Neural progenitor cell (in vitro differentiated cells): Measurements from ENCODE around the gene POLN. TPM values are rescaled to one million over a fixed set of nuclear protein-coding genes. Genes with fewer than 3 reads are reported as not detected.

Experiments used
- DNase-seq: peaks from one replicate; pipeline ENCODE4 v3.0.0-alpha.2; 2016; ENCODE audit warnings: low spot score
- H2AFZ ChIP-seq: fragments of 200-600 bp; sonication (generic); replicated peaks from 2 replicates; pipeline ENCODE4 v1.6.1; 2016; ENCODE audit warnings: antibody characterized with exemption
- H3F3A ChIP-seq: fragments of 200-600 bp; sonication (generic); 2 replicates; pipeline ENCODE4 v1.6.1; 2016; ENCODE audit warnings: antibody characterized with exemption, low read depth
- H3K27ac ChIP-seq: fragments of 200-600 bp; sonication (generic); 2 replicates; pipeline ENCODE4 v1.5.1; 2016; ENCODE audit warnings: mild to moderate bottlenecking
- H3K27me3 ChIP-seq: fragments of 200-600 bp; sonication (generic); 2 replicates; pipeline ENCODE4 v1.6.1; 2016; ENCODE audit warnings: mild to moderate bottlenecking, moderate library complexity
- H3K36me3 ChIP-seq: fragments of 200-600 bp; sonication (generic); 2 replicates; pipeline ENCODE4 v1.5.1; 2016
- H3K4me1 ChIP-seq: fragments of 200-600 bp; sonication (generic); 2 replicates; pipeline ENCODE4 v1.6.1; 2016; ENCODE audit warnings: mixed run types
- H3K4me2 ChIP-seq: fragments of 200-600 bp; sonication (generic); 2 replicates; pipeline ENCODE4 v1.6.1; 2016
- H3K4me3 ChIP-seq: fragments of 200-600 bp; sonication (generic); 2 replicates; pipeline ENCODE4 v1.5.1; 2016
- H3K79me2 ChIP-seq: fragments of 200-600 bp; sonication (generic); 2 replicates; pipeline ENCODE4 v1.6.1; 2016; ENCODE audit warnings: low read depth
- H3K9ac ChIP-seq: fragments of 200-600 bp; sonication (generic); 2 replicates; pipeline ENCODE4 v1.6.1; 2016
- H3K9me3 ChIP-seq: fragments of 200-600 bp; sonication (generic); 2 replicates; pipeline ENCODE4 v1.5.1; 2016; ENCODE audit warnings: low read depth
- H4K20me1 ChIP-seq: fragments of 200-600 bp; sonication (generic); 2 replicates; pipeline ENCODE4 v1.6.1; 2016; ENCODE audit warnings: low read depth
- H3K27ac Mint-ChIP-seq: 3 replicates; pipeline ENCODE4 v1.8.0; 2021; ENCODE audit warnings: mixed read lengths
- H3K27me3 Mint-ChIP-seq: 2 replicates; pipeline ENCODE4 v1.8.0; 2022; ENCODE audit warnings: low read depth, mild to moderate bottlenecking, inconsistent platforms, moderate library complexity, mixed read lengths; ENCODE audit not compliant: insufficient read depth
- H3K36me3 Mint-ChIP-seq: 3 replicates; pipeline ENCODE4 v1.8.0; 2021; ENCODE audit warnings: mixed read lengths
- H3K4me1 Mint-ChIP-seq: 3 replicates; pipeline ENCODE4 v1.8.0; 2021; ENCODE audit warnings: mixed read lengths
- H3K4me3 Mint-ChIP-seq: 3 replicates; pipeline ENCODE4 v1.8.0; 2021; ENCODE audit warnings: mild to moderate bottlenecking, moderate library complexity, mixed read lengths
- H3K9me3 Mint-ChIP-seq: 3 replicates; pipeline ENCODE4 v1.8.0; 2020; ENCODE audit warnings: mixed read lengths
- EZH2 ChIP-seq: fragments of 200-600 bp; sonication (generic); IDR thresholded peaks from 2 replicates; pipeline ENCODE4 v1.6.1; 2017; ENCODE audit warnings: antibody characterized with exemption, mild to moderate bottlenecking, moderate library complexity
- EZH2phosphoT487 ChIP-seq: fragments of 200-600 bp; sonication (generic); IDR thresholded peaks from 2 replicates; pipeline ENCODE4 v1.6.1; 2017; ENCODE audit warnings: antibody characterized with exemption
- total RNA-seq: library from RNA; depleted of rRNA; stranded (reverse); fragments of >200 nt; gene quantifications from 2 replicates; pipeline ENCODE4 v1.2.3, GENCODE V29; 2015; ENCODE audit warnings: low replicate concordance
- TF ChIP-seq, protein P1 (sequence below): fragments of 200-600 bp; sonication (generic); IDR thresholded peaks from 2 replicates; pipeline ENCODE4 v1.5.1; 2017; ENCODE audit warnings: antibody characterized with exemption, mild to moderate bottlenecking

POLN gene
- total RNA-seq, 1 donor from 2014 or later, result 1.7 TPM

- no peaks in the 10 kb centered on the region for H3K36me3 ChIP-seq
- H3K79me2 ChIP-seq, result no peaks in the 10 kb centered on the region
- no peak for DNase-seq
- no peak overlapping the region for H3K27ac ChIP-seq
- H3F3A ChIP-seq, result peaks cover 8% of the 10 kb centered on the region
- Mint-ChIP-seq H3K4me1 (peaks cover 23% of the 10 kb centered on the region), H3K27ac (no peak overlapping the region), H3K36me3 (no peaks in the 10 kb centered on the region), H3K27me3 (peaks cover 5% of the 10 kb centered on the region), H3K9me3 (no peaks in the 10 kb centered on the region), H3K4me3 (no peak overlapping the region)
- H3K9ac ChIP-seq, result no peak overlapping the region
- TF ChIP-seq EZH2phosphoT487 (no peak), EZH2 (no peak)
- TF ChIP-seq, protein P1, sequence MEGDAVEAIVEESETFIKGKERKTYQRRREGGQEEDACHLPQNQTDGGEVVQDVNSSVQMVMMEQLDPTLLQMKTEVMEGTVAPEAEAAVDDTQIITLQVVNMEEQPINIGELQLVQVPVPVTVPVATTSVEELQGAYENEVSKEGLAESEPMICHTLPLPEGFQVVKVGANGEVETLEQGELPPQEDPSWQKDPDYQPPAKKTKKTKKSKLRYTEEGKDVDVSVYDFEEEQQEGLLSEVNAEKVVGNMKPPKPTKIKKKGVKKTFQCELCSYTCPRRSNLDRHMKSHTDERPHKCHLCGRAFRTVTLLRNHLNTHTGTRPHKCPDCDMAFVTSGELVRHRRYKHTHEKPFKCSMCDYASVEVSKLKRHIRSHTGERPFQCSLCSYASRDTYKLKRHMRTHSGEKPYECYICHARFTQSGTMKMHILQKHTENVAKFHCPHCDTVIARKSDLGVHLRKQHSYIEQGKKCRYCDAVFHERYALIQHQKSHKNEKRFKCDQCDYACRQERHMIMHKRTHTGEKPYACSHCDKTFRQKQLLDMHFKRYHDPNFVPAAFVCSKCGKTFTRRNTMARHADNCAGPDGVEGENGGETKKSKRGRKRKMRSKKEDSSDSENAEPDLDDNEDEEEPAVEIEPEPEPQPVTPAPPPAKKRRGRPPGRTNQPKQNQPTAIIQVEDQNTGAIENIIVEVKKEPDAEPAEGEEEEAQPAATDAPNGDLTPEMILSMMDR, result no peak
- no peaks in the 10 kb centered on the region for H4K20me1 ChIP-seq
- H3K4me3 ChIP-seq, result no peak overlapping the region
- H3K9me3 ChIP-seq, result no peaks in the 10 kb centered on the region
- no peak overlapping the region for H3K4me2 ChIP-seq
- H2AFZ ChIP-seq, result peak overlapping the region; percentile 72
- no peaks in the 10 kb centered on the region for H3K27me3 ChIP-seq
- peaks cover 19% of the 10 kb centered on the region for H3K4me1 ChIP-seq
Measured at GRCh38 chr4:2268357-2269205, 26.7 kb upstream of the POLN start.

- Histone ChIP-seq H3K27ac (no peak overlapping the region), H3K27me3 (no peaks in the 10 kb centered on the region), H4K20me1 (no peaks in the 10 kb centered on the region), H3F3A (peaks cover 15% of the 10 kb centered on the region), H2AFZ (no peak overlapping the region), H3K9ac (no peak overlapping the region), H3K4me1 (peaks cover 26% of the 10 kb centered on the region), H3K79me2 (no peaks in the 10 kb centered on the region), H3K9me3 (no peaks in the 10 kb centered on the region), H3K4me3 (no peak overlapping the region), H3K36me3 (no peaks in the 10 kb centered on the region), H3K4me2 (no peak overlapping the region)
- H3K36me3 Mint-ChIP-seq, result no peaks in the 10 kb centered on the region
- peaks cover 7% of the 10 kb centered on the region for H3K27me3 Mint-ChIP-seq
- H3K4me3 Mint-ChIP-seq, result no peak overlapping the region
- TF ChIP-seq, protein P1, result no peak
- TF ChIP-seq EZH2phosphoT487 (no peak), EZH2 (no peak)
- no peak for DNase-seq
- H3K9me3 Mint-ChIP-seq, result no peaks in the 10 kb centered on the region
- H3K27ac Mint-ChIP-seq, result no peak overlapping the region
- H3K4me1 Mint-ChIP-seq, result peaks cover 25% of the 10 kb centered on the region
Measured at GRCh38 chr4:2267841-2268240, 25.9 kb upstream of the POLN start.

- Histone ChIP-seq H3K4me3 (no peak overlapping the region), H2AFZ (no peak overlapping the region), H3K4me1 (peaks cover 30% of the 10 kb centered on the region), H3K27ac (no peak overlapping the region), H3K9ac (no peak overlapping the region), H3K36me3 (no peaks in the 10 kb centered on the region), H3F3A (peaks cover 20% of the 10 kb centered on the region), H3K9me3 (no peaks in the 10 kb centered on the region), H3K79me2 (no peaks in the 10 kb centered on the region), H4K20me1 (no peaks in the 10 kb centered on the region), H3K27me3 (no peaks in the 10 kb centered on the region), H3K4me2 (no peak overlapping the region)
- TF ChIP-seq, protein P1, result no peak
- TF ChIP-seq EZH2phosphoT487 (no peak), EZH2 (no peak)
- no peaks in the 10 kb centered on the region for H3K36me3 Mint-ChIP-seq
- H3K27me3 Mint-ChIP-seq, result peaks cover 6% of the 10 kb centered on the region
- H3K4me3 Mint-ChIP-seq, result no peak overlapping the region
- peaks cover 23% of the 10 kb centered on the region for H3K4me1 Mint-ChIP-seq
- DNase-seq, result no peak
- H3K27ac Mint-ChIP-seq, result no peak overlapping the region
- H3K9me3 Mint-ChIP-seq, result no peaks in the 10 kb centered on the region
Measured at GRCh38 chr4:2267320-2267811, 25.4 kb upstream of the POLN start.
